ENCODE measurements around the gene CLOCK.

- no peak for TF ChIP-seq CTCF (conservative IDR thresholded peaks at IDR 0.05)
- no peak for TF ChIP-seq EZH2 (IDR thresholded peaks at IDR 0.05; ENCODE audit: low read depth)
Measured at GRCh38 chr4:55571806-55572205, 25.1 kb upstream of the CLOCK start.
